GM23338 (cell line): ENCODE measurements around the gene SLC50A1. TPM values are rescaled to one million over a fixed set of nuclear protein-coding genes. Genes with fewer than 3 reads are reported as not detected.
A peak's percentile ranks its signal among the peaks of the same experiment; 100 is the strongest.

Source experiments
- ATAC-seq: fragments of 200-7000 bp; cut with Tn5 transposase; 3 replicates; pipeline ENCODE4 v1.9.1; 2020
- DNase-seq: peaks from one replicate; pipeline ENCODE4 v3.0.0-alpha.2; 2015; ENCODE audit warnings: low spot score
- H2AFZ ChIP-seq: fragments of 200-600 bp; sonication (generic); 2 replicates; pipeline ENCODE4 v1.8.0; 2016; ENCODE audit warnings: antibody characterized with exemption, mild to moderate bottlenecking, moderate library complexity
- H3F3A ChIP-seq: fragments of 200-600 bp; sonication (generic); replicated peaks from 2 replicates; pipeline ENCODE4 v1.8.0; 2017; ENCODE audit warnings: antibody characterized with exemption, mixed run types, low read depth
- H3K27ac ChIP-seq: fragments of 200-600 bp; sonication (generic); 2 replicates; pipeline ENCODE4 v1.6.1; 2016; ENCODE audit warnings: low read depth
- H3K27me3 ChIP-seq: fragments of 200-600 bp; sonication (generic); 2 replicates; pipeline ENCODE4 v1.8.0; 2016; ENCODE audit warnings: mild to moderate bottlenecking, mixed run types, moderate library complexity; ENCODE audit not compliant: insufficient read depth
- H3K36me3 ChIP-seq: fragments of 200-600 bp; sonication (generic); 2 replicates; pipeline ENCODE4 v1.8.0; 2016; ENCODE audit warnings: mild to moderate bottlenecking; ENCODE audit not compliant: insufficient read depth
- H3K4me1 ChIP-seq: fragments of 200-600 bp; sonication (generic); 2 replicates; pipeline ENCODE4 v1.8.0; 2016; ENCODE audit warnings: mild to moderate bottlenecking, moderate library complexity; ENCODE audit not compliant: insufficient read depth
- H3K4me2 ChIP-seq: fragments of 200-600 bp; sonication (generic); 2 replicates; pipeline ENCODE4 v1.7.1; 2017; ENCODE audit warnings: mixed run types
- H3K4me3 ChIP-seq: fragments of 200-600 bp; sonication (generic); 2 replicates; pipeline ENCODE4 v1.6.1; 2016; ENCODE audit warnings: mixed run types
- H3K79me2 ChIP-seq: fragments of 200-600 bp; sonication (generic); replicated peaks from 2 replicates; pipeline ENCODE4 v1.8.0; 2017; ENCODE audit warnings: mild to moderate bottlenecking; ENCODE audit not compliant: insufficient read depth
- H3K9me2 ChIP-seq: fragments of 200-600 bp; sonication (generic); 2 replicates; pipeline ENCODE4 v1.8.0; 2017; ENCODE audit not compliant: insufficient read depth
- H4K20me1 ChIP-seq: fragments of 200-600 bp; sonication (generic); replicated peaks from 2 replicates; pipeline ENCODE4 v1.8.0; 2017; ENCODE audit warnings: mild to moderate bottlenecking; ENCODE audit not compliant: insufficient read depth
- H3K27ac Mint-ChIP-seq: 2 replicates; pipeline ENCODE4 v1.8.0; 2020; ENCODE audit warnings: inconsistent platforms, mild to moderate bottlenecking, moderate library complexity, mixed read lengths
- H3K27me3 Mint-ChIP-seq: 3 replicates; pipeline ENCODE4 v1.8.0; 2022; ENCODE audit warnings: low read depth, mild to moderate bottlenecking, moderate library complexity, mixed read lengths, inconsistent platforms; ENCODE audit not compliant: insufficient read depth, poor library complexity
- H3K36me3 Mint-ChIP-seq: 3 replicates; pipeline ENCODE4 v1.8.0; 2021; ENCODE audit warnings: low read depth, mild to moderate bottlenecking, inconsistent platforms, moderate library complexity, mixed read lengths
- H3K4me1 Mint-ChIP-seq: 3 replicates; pipeline ENCODE4 v1.8.0; 2020; ENCODE audit warnings: mild to moderate bottlenecking, inconsistent platforms, mixed read lengths
- H3K4me3 Mint-ChIP-seq: 3 replicates; pipeline ENCODE4 v1.8.0; 2021; ENCODE audit warnings: moderate library complexity, mild to moderate bottlenecking, inconsistent platforms, mixed read lengths
- H3K9me3 Mint-ChIP-seq: 3 replicates; pipeline ENCODE4 v1.8.0; 2020; ENCODE audit warnings: moderate library complexity, mild to moderate bottlenecking, inconsistent platforms, mixed read lengths
- CREB1 ChIP-seq: fragments of 250-450 bp; sonication (Bioruptor Pico); IDR thresholded peaks from 2 replicates; pipeline ENCODE4 v1.5.0; 2020; ENCODE audit warnings: low read depth, mild to moderate bottlenecking, moderate library complexity
- ETS1 ChIP-seq: IDR thresholded peaks from 2 replicates; pipeline ENCODE4 v1.6.1; 2016; ENCODE audit warnings: antibody characterized with exemption
- EZH2 ChIP-seq: fragments of 200-600 bp; sonication (generic); IDR thresholded peaks from one replicate; pipeline ENCODE4 v1.8.0; 2017; ENCODE audit warnings: antibody characterized with exemption, mild to moderate bottlenecking, low read depth; ENCODE audit not compliant: unreplicated experiment
- POLR2AphosphoS5 ChIP-seq: IDR thresholded peaks from 2 replicates; pipeline ENCODE4 v1.6.1; 2016; ENCODE audit warnings: antibody characterized with exemption, low read depth
- STAT1 ChIP-seq: IDR thresholded peaks from one replicate; pipeline ENCODE4 v1.6.1; 2016; ENCODE audit warnings: antibody characterized with exemption; ENCODE audit not compliant: unreplicated experiment
- ZNF114 ChIP-seq: fragments of 250-450 bp; sonication (Bioruptor Pico); IDR thresholded peaks from 2 replicates; pipeline ENCODE4 v1.5.0; 2020; ENCODE audit warnings: mild to moderate bottlenecking, moderate library complexity
- ZNF331 ChIP-seq: fragments of 250-450 bp; sonication (Bioruptor Pico); IDR thresholded peaks from 2 replicates; pipeline ENCODE4 v1.5.0; 2020; ENCODE audit warnings: low read depth, mild to moderate bottlenecking, moderate library complexity
- polyA plus RNA-seq: library from polyadenylated mRNA; unstranded; fragments of >200 nt; fragmentation: Nextera tagmentation; extraction: Ambion mirVana; gene quantifications from 2 replicates; pipeline ENCODE4 v1.2.1, GENCODE V29; 2016
- total RNA-seq: library from RNA; depleted of rRNA; stranded (reverse); fragments of >200 nt; shearing (Covaris generic); gene quantifications from 2 replicates; pipeline ENCODE4 v1.2.3, GENCODE V29; 2014

SLC50A1 gene
- total and polyA plus RNA-seq, 2 experiments from 2014 or later: 30.0 to 63.9 TPM

- H3K36me3 ChIP-seq: peaks cover 10% of the 10 kb centered on the region; the same call in 1 of the 2 replicates
Measured at GRCh38 chr1:155184351-155184811, 48.7 kb downstream of the SLC50A1 start.

GRCh38 chr1:155184835-155185782 lies 49.5 kb downstream of the SLC50A1 start:
- H3K27ac ChIP-seq: no peak overlapping the region
- Mint-ChIP-seq H3K4me3 (peak overlapping the region; percentile 11; the same call in 1 of the 3 replicates), H3K27me3 (peaks cover 20% of the 10 kb centered on the region), H3K9me3 (0 out of 3 replicates have a peak, but pooled peaks cover 2% of the 10 kb centered on the region), H3K4me1 (peaks cover 30% of the 10 kb centered on the region), H3K36me3 (peaks cover 24% of the 10 kb centered on the region), H3K27ac (peak overlapping the region; percentile 44)
- peaks cover 17% of the 10 kb centered on the region for H3K4me1 ChIP-seq
- no peaks in the 10 kb centered on the region for H3K27me3 ChIP-seq
- peaks cover 3% of the 10 kb centered on the region; the same call in 1 of the 2 replicates for H3K36me3 ChIP-seq
- 0 out of 2 replicates have a peak, but pooled peaks cover 3% of the 10 kb centered on the region for H3F3A ChIP-seq
- H3K4me2 ChIP-seq: 0 out of 2 replicates have a peak overlapping the region, but pooled peaks have one; percentile 43
- peak; percentile 52 for DNase-seq
- TF ChIP-seq ETS1: no peak
- TF ChIP-seq ZNF114: no peak
- no peak for TF ChIP-seq STAT1
- no peak for TF ChIP-seq POLR2AphosphoS5
- TF ChIP-seq EZH2: no peak
- no peaks in the 10 kb centered on the region for H3K79me2 ChIP-seq
- H3K4me3 ChIP-seq: no peak overlapping the region
- H2AFZ ChIP-seq: no peak overlapping the region
- no peaks in the 10 kb centered on the region for H4K20me1 ChIP-seq
- peak; percentile 60 for ATAC-seq
- H3K9me2 ChIP-seq: no peaks in the 10 kb centered on the region

More at GRCh38 chr1:155184351-155184811, 48.7 kb downstream of the SLC50A1 start:
- H3K27me3 Mint-ChIP-seq: peaks cover 20% of the 10 kb centered on the region
- H3K27ac Mint-ChIP-seq: no peak overlapping the region
- peaks cover 30% of the 10 kb centered on the region for H3K4me1 Mint-ChIP-seq
- TF ChIP-seq POLR2AphosphoS5 (no peak), ZNF331 (CRISPR knock-in tag) (no peak), ZNF114 (no peak), ETS1 (no peak), CREB1 (CRISPR knock-in tag) (no peak)
- Histone ChIP-seq H3K9me2 (no peaks in the 10 kb centered on the region), H2AFZ (no peak overlapping the region), H3F3A (0 out of 2 replicates have a peak, but pooled peaks cover 3% of the 10 kb centered on the region), H3K4me3 (no peak overlapping the region), H3K79me2 (no peaks in the 10 kb centered on the region), H4K20me1 (no peaks in the 10 kb centered on the region), H3K4me1 (peaks cover 17% of the 10 kb centered on the region), H3K4me2 (no peak overlapping the region), H3K27me3 (no peaks in the 10 kb centered on the region), H3K27ac (no peak overlapping the region)
- H3K36me3 Mint-ChIP-seq: peaks cover 31% of the 10 kb centered on the region
- DNase-seq: no peak
- no peak for ATAC-seq
- H3K9me3 Mint-ChIP-seq: 0 out of 3 replicates have a peak, but pooled peaks cover 2% of the 10 kb centered on the region
- no peak overlapping the region for H3K4me3 Mint-ChIP-seq
